Measurements from ENCODE around the gene KRTAP5-4.

DNA sequence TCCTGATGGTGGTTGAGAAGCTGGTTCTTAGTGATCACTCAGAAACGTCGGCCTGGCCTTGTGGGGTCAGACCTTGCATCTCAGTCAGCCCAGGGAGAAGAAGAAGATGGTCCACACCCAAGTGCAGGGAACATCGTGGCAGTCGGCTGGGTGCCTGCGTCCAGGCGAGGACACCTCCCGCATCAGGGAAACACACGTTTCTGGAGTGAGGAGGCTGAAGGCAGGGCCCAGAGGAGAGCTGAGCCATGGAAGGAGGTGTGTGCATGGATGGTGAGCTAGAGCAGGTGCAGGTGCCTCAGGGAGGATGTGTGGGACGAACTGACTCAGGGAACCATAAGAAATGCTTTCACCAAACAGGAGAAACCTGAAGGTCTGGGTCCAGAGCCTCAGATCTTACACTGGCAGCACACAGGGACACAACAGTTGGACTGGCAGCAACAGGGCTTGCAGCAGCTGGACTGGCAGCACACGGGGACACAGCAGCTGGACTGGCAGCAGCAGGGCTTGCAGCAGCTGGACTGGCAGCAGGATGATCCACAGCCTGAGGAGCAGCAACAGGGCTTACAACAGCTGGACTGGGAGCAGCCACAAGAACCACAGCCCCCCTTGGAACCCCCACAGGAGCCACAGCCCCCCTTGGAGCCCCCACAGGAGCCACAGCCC is 24.5 kb downstream of the KRTAP5-4 start:
- TF ChIP-seq POLR2AphosphoS5 (IDR thresholded peaks at IDR 0.05; ENCODE audit: low read depth, low read length) (no peak), TAF1 (IDR thresholded peaks at IDR 0.05; ENCODE audit: borderline replicate concordance, insufficient read depth, low read length) (no peak), FOXP2 (optimal IDR thresholded peaks at IDR 0.05; ENCODE audit: borderline replicate concordance, extremely low read depth, extremely low read length, insufficient read depth) (no peak)
- TF ChIP-seq, protein P1, sequence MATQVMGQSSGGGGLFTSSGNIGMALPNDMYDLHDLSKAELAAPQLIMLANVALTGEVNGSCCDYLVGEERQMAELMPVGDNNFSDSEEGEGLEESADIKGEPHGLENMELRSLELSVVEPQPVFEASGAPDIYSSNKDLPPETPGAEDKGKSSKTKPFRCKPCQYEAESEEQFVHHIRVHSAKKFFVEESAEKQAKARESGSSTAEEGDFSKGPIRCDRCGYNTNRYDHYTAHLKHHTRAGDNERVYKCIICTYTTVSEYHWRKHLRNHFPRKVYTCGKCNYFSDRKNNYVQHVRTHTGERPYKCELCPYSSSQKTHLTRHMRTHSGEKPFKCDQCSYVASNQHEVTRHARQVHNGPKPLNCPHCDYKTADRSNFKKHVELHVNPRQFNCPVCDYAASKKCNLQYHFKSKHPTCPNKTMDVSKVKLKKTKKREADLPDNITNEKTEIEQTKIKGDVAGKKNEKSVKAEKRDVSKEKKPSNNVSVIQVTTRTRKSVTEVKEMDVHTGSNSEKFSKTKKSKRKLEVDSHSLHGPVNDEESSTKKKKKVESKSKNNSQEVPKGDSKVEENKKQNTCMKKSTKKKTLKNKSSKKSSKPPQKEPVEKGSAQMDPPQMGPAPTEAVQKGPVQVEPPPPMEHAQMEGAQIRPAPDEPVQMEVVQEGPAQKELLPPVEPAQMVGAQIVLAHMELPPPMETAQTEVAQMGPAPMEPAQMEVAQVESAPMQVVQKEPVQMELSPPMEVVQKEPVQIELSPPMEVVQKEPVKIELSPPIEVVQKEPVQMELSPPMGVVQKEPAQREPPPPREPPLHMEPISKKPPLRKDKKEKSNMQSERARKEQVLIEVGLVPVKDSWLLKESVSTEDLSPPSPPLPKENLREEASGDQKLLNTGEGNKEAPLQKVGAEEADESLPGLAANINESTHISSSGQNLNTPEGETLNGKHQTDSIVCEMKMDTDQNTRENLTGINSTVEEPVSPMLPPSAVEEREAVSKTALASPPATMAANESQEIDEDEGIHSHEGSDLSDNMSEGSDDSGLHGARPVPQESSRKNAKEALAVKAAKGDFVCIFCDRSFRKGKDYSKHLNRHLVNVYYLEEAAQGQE (IDR thresholded peaks at IDR 0.05; ENCODE audit: insufficient read depth in 1 of 2, low read depth in 2 of 2, low read length in 2 of 2): no peak
